ENCODE results near the gene XRCC5.

The XRCC5 gene

DNA sequence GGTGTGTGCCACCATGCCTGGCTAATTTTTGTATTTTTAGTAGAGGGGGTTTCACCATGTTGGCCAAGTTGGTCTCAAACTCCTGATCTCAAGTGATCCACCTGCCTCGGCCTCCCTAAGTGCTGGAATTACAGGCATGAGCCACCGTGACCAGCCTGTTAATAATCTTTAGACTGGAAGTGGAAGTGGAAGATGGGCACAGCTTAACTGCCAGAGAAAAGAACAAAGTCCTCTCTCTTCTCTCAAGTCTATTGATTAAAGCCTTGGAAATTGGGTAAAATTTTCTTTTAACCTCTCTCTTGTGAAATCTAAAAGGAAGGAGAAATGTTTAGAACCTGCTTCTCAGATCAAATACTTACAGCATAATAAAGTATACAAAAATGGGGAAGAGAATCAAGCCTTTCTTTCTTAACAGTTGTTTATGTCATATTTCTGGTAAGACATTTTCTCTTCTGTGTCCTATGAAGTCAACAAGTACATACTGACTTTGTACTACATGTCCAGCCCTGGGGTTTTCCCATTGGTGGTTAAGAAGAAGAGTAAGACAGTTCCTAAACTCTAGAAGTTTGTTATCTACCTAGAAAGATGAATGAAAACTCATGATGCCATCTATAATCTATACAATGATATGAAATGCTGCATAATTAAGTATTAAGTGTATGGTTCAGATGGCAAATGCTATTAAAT, 22.8 kb upstream of the XRCC5 start:
- DNase-seq = peak; percentile 43

- DNase-seq = no peak
These were observed 18.8 kb upstream of the XRCC5 start for GRCh38 chr2:216090369-216090786.

DNA sequence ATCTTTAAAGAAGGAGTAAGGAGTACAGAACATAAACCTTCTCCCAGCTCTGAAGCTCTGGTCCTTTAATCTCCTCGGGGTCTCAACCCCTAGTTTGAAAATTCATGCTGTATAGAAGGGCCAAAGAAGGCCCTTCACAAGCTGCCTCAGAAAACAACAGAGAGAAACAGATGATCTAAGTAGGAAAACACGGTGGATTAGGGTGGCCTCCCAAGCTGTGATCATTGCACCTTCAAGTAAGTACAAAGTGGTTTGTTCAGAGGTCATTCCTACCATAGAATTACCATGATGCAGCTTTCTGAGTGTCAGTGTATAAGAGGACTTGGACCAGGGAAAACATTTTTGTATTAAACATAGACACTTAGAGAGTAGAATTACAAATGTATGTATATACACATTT, 16.5 kb upstream of the XRCC5 start:
- DNase-seq = no peak

DNA sequence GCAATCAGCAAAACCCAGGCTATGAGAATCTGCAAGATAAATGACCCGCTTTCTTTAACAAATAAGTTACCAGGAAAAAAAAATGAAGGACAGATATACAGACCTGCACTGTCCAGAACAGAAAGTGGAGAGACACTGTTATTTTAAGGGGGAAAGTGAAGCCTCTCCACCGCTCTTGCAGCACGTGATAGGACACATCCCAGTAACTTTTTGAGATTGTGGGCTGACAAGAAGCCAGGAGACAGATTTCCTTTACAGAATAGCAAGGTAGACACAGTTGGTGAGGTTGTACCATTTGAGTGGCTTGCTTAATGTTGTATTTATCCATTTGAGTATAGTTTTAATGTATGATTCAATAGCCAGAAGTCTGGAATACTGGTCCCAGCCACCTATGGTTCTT, 14.4 kb upstream of the XRCC5 start:
- DNase-seq = no peak

DNA sequence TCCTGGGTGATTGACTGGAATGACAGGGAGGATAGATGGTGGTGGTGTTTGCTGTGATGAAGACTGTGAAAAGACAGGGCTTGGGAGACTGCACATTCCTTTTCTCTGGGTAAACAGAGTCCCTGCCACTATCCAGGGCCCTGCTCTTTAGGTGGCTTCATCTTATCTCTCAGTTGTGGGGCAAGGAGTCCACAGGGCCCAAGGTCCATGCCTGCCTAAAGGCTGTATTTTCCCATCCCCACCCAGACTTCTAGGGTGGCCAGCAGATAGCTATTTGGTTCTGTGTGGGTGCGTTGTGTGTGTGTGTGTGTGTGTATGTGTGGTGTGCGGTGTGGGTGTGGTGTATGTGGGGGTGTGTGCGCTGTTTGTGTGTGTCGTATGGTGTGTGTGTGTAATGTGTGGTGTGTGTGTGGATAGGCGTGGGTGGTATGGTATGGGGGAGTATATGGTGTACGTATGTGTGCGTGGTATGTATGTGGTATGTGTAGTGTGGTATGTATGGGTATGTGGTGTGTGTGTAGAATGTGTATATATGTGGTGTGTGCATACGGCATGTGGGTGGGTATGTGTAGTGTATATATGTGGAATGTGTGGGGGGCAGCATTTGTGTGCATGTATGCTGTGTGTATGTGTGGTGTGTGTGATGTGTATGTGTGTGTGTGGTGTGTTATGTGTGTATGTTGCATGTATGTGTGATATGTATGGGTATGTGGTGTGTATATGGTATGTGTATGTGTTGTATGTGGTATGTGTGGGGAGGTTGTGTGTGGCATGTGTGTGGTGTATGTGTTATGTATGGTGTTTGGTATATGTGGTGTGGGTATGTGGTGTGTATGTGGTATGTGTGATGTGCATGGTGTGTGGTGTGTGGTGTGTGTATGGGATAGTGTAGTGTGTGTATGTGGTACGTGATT, 10.5 kb upstream of the XRCC5 start:
- no peak for DNase-seq

DNA sequence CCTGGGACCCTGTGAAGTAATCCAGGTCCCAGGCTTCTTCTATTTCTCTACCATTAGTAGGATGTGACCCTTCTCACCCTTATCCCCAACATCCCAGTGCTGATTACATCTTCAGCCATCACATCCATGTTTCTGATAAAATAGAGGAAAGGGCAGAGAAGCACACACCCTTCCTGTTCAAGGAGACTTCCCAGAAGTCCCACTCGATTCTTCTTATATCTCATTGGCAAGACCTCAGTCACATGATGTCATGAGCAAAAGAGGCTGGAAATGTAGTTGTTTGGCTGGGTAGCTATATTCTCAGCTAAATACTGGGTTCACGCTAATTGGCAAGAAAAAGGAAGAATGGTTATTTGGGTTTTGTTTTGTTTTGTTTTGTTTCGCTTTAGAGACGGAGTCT, 8.0 kb upstream of the XRCC5 start:
- no peak for DNase-seq

GRCh38 chr2:216103213-216103612, 5.9 kb upstream of the XRCC5 start:
- no peak for DNase-seq

GRCh38 chr2:216104691-216105090, 4.5 kb upstream of the XRCC5 start:
- DNase-seq = no peak

DNA sequence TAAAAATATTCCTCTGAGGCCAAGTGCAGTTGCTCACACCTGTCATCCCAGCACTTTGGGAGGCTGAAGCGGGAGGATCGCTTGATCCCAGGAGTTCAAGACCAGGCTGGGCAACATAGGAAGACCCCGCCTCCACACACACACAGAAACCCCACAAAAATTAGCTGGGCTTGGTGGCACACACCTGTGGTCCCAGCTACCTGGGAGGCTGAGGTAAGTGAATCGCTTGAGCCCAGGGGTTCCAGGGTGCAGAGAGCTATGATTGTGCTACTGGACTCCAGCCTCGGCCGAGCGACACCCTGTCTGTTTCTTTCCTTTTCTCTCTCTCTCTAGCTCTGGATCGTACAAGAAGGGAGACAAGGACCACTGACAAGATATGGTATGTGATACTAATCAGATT, 1.8 kb upstream of the XRCC5 start:
- no peak for DNase-seq

GRCh38 chr2:216107760-216108159, 1.4 kb upstream of the XRCC5 start:
- DNase-seq = no peak

DNA sequence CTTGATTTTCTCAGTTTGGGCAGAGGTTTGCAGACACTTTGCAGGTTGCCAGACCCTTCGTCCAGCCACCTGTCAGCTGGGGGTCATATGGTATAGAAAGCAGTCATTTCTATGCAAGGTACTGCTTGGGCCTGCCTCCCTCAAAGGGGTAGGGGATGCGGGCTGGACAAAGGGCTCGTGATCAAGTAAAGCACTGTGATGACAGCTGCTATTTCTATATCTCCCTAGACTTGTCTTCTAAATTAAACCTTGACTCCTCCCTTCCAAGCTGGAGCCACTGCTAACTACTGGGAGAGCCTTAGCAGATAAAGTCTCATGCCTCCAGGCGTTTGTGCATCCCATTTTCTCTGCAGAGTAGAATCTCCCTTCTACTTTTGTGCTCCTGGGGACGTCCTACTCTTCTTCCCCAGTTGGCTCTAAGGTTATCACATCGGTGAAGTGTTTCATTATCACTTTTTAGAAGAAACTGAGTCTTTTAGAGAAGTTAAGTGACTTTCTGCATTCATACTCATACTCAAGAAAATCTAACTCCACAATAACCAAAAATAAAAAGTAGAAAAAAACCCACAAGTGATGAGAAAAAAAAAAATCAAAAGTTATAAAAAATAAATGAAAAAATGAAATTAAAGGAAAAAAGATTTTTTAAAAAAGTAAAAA, 710 bp upstream of the XRCC5 start:
- DNase-seq = no peak

DNA sequence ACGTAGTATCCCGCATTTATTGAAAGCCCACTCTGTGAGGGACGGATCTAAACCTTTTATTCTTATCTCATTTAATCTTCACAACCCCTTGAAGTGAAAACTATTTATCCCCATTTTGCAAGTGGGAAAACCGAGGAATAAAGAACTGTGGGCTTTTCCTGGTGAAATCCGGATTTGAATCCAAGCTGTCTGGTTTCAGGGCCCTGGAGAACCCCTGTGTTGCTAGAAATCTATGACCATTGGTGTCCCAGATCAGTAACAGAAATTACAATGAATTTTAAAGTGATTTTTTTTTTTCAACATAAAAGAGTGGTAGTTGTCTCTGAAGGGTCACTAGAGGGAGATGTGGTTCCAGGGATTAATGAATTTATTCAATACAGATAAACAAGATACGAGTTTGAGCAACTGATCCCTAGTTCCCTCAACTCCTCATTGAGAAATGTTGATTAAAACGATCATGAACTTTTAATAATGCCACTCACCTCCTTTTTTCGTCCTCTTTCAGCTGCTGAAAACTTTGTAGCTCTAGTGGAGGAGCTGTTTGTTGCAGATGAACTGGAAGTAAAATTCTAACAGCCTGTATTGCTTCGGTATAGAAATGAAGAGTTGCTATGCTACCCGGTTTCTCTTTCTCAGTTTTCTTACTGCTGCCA, 940 bp downstream of the XRCC5 start:
- peak; percentile 58 for DNase-seq

DNA sequence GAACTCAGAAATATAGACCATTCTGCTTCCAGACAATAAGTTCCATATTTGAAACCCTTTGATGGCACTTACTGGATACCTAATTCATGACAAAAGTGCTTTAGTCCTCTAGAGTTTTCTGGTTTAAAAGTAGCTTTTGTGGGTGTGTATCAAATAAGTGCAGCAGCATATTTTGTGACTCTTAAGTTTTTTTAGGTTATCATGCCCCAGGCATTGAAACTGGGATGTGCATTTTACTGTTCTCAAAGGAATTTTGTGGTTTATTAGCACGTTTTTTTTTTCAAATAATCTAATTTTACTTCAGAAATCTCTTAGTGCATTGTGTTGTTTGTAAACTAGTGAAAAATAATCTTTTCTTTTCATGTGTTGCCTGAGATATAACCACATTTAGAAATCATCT, 1.5 kb downstream of the XRCC5 start:
- DNase-seq = no peak

DNA sequence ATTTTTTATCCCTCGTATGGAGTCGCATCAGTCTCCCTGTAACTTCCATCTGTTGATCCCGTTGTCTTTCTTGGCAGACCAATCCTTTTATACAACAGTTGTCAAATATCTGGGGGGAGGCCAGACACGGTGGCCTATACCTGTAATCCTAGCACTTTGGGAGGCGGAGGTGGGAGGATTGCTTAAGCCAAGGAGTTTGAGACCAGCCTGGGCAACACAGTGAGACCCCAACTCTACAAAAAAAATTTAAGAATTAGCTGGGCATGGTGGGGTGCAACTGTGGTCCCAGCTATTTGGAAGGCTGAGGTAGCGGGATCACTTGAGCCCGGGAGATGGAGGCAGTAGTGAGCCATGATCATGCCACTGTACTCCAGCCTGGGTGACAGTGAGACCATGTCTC, 2.0 kb downstream of the XRCC5 start:
- DNase-seq = no peak

GRCh38 chr2:216112926-216113325, 3.8 kb downstream of the XRCC5 start:
- DNase-seq = no peak

GRCh38 chr2:216113572-216113971, 4.4 kb downstream of the XRCC5 start:
- no peak for DNase-seq

DNA sequence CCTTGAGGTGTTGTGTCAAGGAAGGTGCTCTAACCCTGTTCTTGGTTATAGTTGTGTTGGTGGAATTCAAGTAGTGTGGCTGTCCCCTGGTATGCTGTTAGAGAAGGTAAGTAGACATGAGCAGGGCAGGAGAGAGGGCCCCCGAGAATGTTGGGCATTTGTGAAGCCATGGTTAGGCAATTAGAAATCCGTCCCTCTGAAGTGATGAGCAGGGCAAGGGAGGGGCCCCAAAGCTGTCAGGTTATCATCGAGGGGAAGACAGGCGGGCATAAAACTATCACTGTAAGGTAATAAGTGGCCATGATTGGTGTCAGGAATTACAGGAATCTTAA, 5.2 kb downstream of the XRCC5 start:
- no peak for DNase-seq

DNA sequence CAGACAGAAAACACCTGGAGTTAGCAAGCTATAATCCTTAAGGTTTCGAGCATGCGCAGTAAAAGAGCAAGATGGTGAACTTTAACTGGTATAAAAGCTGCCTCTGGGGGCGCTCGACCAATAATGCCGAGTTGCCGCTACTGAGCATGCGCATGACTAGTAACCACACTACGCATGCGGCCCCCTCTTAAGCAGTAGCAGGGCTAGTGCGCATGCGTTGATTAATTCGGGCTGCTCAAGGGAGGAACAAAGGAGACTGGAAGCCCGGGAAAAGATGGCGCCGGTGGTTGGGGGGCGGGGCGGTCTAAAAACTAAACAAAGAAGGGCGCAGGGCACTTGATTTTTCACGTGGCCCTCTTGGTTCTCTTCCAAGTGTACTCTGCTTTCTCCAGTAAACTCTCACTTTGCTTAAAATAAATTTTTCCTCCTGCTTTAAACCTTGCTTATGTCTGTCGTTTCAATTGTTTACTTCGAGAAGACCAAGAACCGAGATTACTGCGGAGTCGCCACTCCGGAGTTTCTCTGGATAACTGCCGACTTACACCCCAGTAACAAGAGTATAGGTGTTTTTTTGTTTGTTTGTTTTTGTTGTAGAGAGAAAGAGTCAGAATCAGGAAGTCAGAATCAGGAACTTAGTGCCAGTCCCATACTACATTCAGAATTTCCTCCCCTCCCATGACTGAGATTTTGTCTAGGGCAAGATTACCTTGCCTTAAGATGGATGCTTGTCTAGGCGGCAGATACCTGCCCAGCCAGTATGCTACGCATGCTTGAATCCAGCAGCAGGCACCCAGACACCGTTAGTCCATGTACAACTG, 5.8 kb downstream of the XRCC5 start:
- peak; percentile 100 for DNase-seq

DNA sequence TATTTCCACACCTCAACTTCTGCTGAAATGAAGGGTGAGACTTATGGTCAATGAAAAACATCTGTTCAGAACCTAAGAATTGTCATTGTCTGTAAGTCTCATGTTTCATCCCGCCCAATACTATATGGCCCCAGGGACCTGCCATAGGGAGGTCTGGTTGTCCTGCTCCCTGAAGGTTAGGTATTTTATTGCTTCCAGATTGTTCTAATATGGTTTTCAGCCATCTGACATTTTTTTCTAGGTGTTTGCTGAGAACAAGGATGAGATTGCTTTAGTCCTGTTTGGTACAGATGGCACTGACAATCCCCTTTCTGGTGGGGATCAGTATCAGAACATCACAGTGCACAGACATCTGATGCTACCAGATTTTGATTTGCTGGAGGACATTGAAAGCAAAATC, 7.3 kb downstream of the XRCC5 start:
- DNase-seq = no peak

DNA sequence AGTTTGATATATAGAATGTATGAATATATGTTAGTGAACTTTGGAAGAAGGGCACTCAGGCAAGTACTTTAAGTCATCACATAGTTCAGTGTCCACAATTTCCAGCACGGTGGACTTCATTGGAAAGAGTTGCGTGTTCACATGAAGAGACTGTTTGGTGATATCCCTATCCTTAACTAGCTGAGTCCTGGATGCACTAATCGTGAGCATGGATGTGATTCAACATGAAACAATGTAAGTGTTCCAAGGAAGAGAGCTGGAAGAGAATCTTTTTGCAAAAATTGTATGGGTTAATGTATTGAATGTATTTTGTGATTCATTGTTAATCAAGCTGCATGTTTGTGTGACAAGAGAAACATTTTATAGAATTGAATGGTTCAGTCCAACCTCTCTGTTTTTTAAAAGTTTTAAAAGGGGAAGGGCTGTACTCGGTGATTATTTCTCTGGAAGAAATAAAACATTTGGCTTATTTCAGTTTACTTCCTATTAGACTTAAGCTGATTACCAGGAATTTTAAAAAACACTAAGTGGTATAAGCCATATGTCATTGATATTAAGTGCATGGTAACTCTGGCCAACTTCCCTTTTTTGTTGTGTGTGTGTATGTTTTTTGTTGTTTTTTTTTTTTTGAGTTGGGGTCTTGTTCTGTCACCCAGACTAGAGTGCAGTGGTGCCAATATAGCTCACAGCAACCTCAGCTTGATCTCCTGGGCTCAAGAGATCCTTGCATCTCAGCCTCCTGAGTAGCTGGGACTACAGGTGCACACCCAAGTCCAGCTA, 8.6 kb downstream of the XRCC5 start:
- no peak for DNase-seq

GRCh38 chr2:216118474-216118873, 9.3 kb downstream of the XRCC5 start:
- DNase-seq = no peak

DNA sequence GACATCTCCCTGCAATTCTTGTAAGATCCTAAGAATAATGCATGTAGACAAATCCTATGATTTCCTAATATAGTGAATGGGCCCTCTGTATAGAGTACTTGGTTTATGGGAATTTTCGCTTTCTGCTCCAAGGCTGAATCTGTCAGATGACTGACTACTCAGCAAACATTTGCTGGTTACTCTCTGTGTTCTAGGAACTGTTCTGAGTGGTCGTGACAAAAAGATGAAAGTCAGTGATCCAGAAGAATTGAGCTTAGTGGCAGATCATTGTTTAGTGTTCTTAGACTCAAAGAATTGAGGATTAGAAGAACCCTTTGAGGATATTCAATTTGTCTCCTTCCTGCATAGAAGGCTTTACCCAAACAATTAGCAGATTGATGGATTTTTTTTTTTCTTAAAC, 10.0 kb downstream of the XRCC5 start:
- no peak for DNase-seq

All from inflammatory macrophage treated with lipopolysaccharide for 4 hours (primary cell).